ENCODE results near the gene SND1.

SND1 gene

GRCh38 chr7:127793582-127793981, 141.6 kb downstream of the SND1 start:
- DNase-seq (ENCODE audit: low read depth) = no peak
- in situ Hi-C loops (cut with HindIII; ENCODE audit: low sequenced_read_pairs) = no loop called here
- no peak for TF ChIP-seq CTCF (IDR thresholded peaks at IDR 0.05; ENCODE audit: low read depth, low read length, missing control alignments)
- H3K4me3 ChIP-seq (ENCODE audit: low read depth, low read length) = no peak overlapping the region

- no peak for DNase-seq (ENCODE audit: low read depth)
- no peak overlapping the region for H3K4me3 ChIP-seq (ENCODE audit: low read depth, low read length)
- in situ Hi-C loops (cut with HindIII; ENCODE audit: low sequenced_read_pairs) = no loop called here
- no peak for TF ChIP-seq CTCF (IDR thresholded peaks at IDR 0.05; ENCODE audit: low read depth, low read length, missing control alignments)
Observed at GRCh38 chr7:127794136-127794535, 142.1 kb downstream of the SND1 start.

DNA sequence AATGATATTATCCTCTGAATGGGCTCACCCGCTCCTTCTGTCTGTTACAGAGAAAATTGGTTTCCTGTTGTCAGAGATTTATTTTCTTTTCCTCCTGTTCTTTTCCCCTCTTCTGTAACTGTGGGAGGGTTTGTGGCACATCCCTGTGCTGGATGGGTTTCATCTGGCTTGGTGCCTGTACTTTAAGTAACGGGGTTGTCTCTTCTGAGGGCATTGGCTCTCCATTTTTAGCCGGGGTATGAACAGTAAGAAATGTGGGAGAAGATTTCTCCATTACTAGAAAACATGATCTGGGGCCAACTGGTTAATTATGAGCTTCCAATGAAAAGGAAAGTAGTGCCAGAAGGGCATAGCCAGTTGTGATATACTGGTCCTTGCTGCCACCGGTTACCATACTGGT, 142.6 kb downstream of the SND1 start:
- DNase-seq (ENCODE audit: low read depth) = no peak
- in situ Hi-C loops (cut with HindIII; ENCODE audit: low sequenced_read_pairs) = no loop called here
- no peak overlapping the region for H3K4me3 ChIP-seq (ENCODE audit: low read depth, low read length)
- no peak for TF ChIP-seq CTCF (IDR thresholded peaks at IDR 0.05; ENCODE audit: low read depth, low read length, missing control alignments)

- in situ Hi-C loops (cut with HindIII; ENCODE audit: low sequenced_read_pairs) = no loop called here
- DNase-seq (ENCODE audit: low read depth) = peak; percentile 22
- no peak overlapping the region for H3K4me3 ChIP-seq (ENCODE audit: low read depth, low read length)
- TF ChIP-seq CTCF (IDR thresholded peaks at IDR 0.05; ENCODE audit: low read depth, low read length, missing control alignments) = no peak
Observed at GRCh38 chr7:127798023-127798422, 146.0 kb downstream of the SND1 start.

- no peak overlapping the region for H3K4me3 ChIP-seq (ENCODE audit: low read depth, low read length)
- TF ChIP-seq CTCF (IDR thresholded peaks at IDR 0.05; ENCODE audit: low read depth, low read length, missing control alignments) = no peak
- no peak for DNase-seq (ENCODE audit: low read depth)
- in situ Hi-C loops (cut with HindIII; ENCODE audit: low sequenced_read_pairs) = no loop called here
Observed at GRCh38 chr7:127798769-127799372, 146.9 kb downstream of the SND1 start.

DNA sequence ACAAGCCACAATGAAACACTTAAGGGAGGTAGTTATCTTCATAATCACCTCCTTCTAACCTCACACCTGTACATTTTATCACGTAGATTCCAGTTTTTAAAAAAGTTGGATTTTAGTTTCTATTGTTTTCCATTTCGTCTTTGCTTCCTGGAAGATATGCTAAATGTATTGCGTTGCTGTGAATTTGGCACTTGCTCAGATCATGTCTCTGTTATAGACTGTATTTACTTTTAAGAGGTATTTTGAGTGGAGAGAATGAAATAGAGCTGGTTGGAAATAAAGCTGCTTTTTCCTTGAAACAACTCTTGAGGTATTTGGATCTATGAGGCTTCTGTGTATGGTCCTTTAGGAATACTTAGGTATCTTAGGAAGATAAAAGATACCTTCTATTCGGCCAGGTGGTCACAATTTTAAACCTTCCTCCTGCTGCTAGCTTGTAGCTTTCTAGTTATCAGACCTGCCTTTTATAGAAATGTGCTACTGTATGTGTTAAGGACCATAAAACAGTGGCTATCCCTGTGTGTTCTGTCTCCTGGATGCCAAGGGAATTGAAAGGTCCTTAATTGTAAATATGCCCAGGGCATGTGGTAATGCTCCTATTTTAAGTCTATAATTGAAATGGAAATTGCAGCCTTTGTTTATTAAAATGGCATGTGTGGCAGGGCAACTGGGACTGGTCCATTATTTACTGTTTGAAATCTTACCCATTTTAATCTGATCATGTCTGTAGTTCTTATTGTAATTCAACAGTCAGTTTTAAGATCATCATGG, 147.7 kb downstream of the SND1 start:
- no peak for TF ChIP-seq CTCF (IDR thresholded peaks at IDR 0.05; ENCODE audit: low read depth, low read length, missing control alignments)
- no peak overlapping the region for H3K4me3 ChIP-seq (ENCODE audit: low read depth, low read length)
- in situ Hi-C loops (cut with HindIII; ENCODE audit: low sequenced_read_pairs) = no loop called here
- DNase-seq (ENCODE audit: low read depth) = no peak

Measured in astrocyte of the cerebellum (primary cell).